Erythroblast (primary cell): ENCODE data around the gene ZNF592.

Experiments
- DNase-seq, 2 experiments: peaks; one replicate each; lab custom pipeline; 2025; lab: John Stamatoyannopoulos, UW
- GATA1 ChIP-seq: IDR thresholded peaks from 2 replicates; pipeline ENCODE4 v1.6.1; 2011; ENCODE audit warnings: low read depth, mild to moderate bottlenecking, control low read depth, low read length, moderate library complexity
- POLR2A ChIP-seq: IDR thresholded peaks from 2 replicates; pipeline ENCODE4 v1.6.1; 2011; ENCODE audit warnings: mild to moderate bottlenecking, low read length

The ZNF592 gene

DNA sequence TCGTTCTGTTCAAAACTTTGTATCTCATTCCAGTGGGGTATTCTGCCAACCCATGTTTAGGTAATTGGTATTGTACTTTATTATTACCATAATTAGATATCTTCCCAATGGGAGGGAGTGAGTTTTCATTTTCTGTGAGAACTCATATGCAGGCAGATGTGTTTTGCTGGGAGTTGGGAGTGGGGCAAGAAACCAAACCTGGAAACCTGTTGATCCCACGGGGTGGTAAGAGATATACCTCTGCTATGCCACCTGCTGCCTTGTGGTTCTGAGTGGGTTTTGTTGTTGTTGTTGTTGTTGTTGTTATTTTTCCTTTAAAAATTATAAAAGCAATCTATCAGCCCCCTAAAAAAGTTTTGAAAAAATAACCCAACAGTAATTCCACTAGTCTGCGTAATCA is 32.1 kb downstream of the ZNF592 start:
- TF ChIP-seq POLR2A (no peak), GATA1 (no peak)
- DNase-seq: no peak

DNA sequence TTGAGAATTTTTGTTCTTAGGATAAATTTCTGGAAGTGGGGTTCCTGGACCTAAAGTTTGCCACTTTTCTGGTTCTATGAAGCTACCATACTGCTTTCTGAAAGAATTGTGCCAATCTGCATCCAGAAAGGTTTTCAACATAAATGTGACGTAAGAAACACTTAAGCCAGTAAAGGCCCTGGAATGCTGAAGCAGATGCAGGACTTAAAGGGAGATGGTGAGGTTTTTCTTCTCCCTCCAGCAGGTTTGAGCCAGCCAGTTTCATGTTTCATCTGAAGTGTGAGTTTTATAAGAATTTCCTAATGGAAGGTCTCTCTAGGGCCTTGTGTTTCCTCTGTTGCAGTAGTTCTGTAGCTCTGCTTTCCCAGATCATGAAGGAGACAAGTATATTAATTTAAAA is 33.1 kb downstream of the ZNF592 start:
- no peak for DNase-seq
- TF ChIP-seq GATA1 (no peak), POLR2A (no peak)

DNA sequence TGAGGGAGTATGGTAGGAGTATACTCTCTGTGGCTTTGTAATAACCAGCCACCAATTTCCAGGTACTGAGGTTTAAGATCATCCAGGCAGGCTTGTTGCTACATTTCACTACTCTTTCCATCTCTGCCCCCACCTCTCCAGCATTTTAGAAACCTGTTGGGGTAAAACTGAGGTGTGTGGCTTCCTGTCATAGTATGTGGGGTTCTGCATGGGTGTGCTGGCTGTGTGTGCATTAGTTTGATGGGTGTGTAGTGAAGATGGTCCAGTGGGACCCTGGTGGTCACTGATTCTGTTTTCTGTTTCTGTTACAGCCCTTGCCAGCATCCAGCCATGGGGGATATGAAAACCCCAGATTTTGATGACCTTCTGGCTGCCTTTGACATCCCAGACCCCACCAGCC is 34.0 kb downstream of the ZNF592 start:
- TF ChIP-seq GATA1 (no peak), POLR2A (no peak)

DNA sequence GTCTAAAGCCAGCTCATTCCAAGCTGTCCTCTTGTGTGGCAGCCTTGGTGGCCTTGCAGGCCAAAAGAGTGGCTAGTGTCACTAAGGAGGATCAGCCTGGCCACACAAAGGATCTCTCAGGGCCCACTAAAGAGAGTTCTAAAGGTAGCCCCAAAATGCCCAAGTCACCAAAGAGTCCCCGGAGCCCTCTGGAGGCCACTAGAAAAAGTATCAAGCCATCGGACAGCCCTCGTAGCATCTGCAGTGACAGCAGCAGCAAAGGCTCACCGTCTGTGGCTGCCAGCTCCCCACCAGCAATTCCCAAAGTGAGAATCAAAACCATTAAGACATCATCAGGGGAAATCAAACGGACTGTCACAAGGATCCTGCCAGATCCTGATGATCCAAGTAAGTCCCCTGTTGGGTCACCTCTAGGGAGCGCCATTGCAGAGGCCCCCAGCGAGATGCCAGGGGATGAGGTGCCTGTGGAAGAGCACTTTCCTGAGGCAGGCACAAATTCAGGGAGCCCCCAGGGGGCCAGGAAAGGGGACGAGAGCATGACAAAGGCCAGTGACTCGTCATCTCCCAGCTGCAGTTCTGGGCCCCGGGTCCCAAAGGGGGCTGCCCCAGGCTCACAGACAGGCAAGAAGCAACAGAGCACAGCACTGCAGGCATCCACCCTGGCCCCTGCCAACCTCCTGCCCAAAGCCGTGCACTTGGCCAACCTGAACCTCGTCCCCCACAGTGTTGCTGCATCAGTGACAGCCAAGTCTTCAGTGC is 35.3 kb downstream of the ZNF592 start:
- no peak for TF ChIP-seq GATA1
- TF ChIP-seq POLR2A: no peak
- DNase-seq: no peak

More for the DNA sequence above, 34.0 kb downstream of the ZNF592 start:
- DNase-seq: no peak

DNA sequence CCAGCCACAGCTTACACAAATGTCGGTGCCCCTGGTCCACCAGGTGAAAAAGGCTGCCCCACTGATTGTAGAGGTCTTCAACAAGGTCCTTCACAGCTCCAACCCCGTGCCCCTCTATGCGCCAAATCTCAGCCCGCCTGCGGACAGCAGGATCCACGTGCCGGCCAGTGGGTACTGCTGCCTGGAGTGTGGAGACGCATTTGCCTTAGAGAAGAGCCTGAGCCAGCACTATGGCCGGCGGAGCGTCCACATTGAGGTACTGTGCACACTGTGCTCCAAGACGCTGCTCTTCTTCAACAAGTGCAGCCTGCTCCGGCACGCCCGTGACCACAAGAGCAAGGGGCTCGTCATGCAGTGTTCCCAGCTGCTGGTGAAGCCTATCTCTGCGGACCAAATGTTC is 35.9 kb downstream of the ZNF592 start:
- DNase-seq: no peak
- TF ChIP-seq GATA1: no peak
- no peak for TF ChIP-seq POLR2A

DNA sequence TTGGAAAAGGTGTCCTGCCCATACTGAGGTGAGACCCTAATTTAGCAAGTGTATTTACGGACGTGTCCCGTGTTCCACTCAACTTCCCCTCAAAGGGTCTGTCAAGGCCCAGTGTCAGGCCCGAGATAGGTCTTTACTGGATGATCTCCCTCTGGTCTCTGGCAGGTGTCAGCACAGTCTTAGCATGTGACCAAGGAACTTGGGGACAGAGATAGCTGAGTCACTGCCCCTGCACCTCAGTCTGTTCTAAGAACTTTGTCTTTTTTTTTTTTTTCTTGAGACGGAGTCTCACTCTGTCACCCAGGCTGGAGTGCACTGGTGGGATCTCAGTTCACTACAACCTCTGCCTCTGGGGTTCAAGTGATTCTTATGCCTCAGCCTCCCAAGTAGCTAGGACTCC is 36.7 kb downstream of the ZNF592 start:
- DNase-seq: no peak
- TF ChIP-seq POLR2A (no peak), GATA1 (no peak)

DNA sequence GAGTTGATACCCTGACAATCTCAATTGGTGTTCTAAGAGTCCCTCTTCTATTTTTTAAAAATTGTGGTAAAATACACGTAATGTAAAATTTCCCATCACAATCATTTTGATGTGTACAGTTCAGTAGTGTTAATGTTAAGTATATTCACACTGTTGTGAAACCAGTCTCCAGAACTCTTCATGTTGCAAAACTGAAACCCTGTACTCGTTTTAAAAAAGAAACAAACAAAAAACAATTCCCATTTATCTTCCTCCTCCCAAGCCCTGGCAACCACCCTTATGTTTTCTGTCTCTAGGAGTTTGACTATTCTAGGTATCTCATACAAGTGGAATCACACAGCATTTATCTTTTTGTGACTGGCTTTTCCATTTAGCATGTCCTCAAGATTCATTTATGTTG is 40.1 kb downstream of the ZNF592 start:
- no peak for DNase-seq
- TF ChIP-seq GATA1: no peak
- no peak for TF ChIP-seq POLR2A

DNA sequence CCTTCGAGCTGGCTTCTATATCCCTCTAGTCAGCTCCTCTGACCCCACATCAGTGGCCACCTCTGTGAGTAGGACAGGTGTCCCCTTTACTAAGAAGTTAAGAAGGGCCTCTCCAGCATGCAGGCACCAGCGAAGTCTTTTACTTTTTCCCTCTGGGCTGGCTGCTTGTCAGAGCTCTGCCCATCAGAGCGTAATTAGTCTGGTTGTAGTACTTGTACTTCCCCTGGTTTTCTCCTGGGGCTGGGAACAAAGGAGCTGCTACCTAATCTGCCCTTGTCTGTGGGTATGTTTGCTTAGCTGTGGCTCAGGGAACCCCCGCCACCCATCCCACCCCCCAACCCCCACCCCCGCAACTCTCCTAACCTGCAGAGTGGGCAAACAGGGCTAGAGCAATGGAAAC is 41.4 kb downstream of the ZNF592 start:
- TF ChIP-seq GATA1 (no peak), POLR2A (no peak)
- no peak for DNase-seq

DNA sequence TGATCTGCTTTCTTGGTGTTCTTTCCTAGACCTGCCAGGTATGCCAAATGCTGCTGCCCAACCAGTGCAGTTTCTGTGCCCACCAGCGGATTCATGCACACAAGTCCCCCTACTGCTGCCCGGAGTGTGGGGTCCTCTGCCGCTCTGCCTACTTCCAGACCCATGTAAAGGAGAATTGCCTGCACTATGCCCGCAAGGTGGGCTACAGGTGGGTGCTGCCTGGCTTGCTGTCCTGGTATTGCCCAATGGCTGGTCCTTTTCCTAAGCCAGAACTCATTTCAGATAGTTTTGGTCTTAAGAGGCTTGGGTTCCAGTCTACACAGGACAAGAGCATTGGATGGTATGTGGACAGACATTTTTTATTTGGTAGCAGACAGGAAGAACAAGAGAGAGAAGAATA is 42.3 kb downstream of the ZNF592 start:
- DNase-seq: no peak
- TF ChIP-seq GATA1 (no peak), POLR2A (no peak)

DNA sequence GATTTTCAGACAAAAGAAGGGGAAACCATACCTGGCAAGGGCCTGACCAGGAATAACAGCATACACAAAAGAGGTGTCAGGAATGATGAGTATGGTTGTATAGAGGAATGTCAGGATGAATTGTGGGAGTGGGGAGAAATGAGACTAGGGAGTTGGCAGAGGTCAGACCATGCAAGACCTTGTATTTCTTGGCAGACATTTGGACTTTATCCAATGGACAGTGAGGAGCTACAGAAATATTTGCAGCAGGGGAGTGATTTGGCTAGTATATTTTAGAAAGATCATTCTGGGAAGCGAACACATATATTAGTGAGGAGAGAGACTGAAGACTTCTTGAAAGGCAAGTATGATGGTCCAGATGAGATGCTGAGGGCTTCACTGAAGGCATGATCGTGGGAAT is 43.4 kb downstream of the ZNF592 start:
- TF ChIP-seq GATA1: no peak
- TF ChIP-seq POLR2A: no peak
- DNase-seq: no peak

DNA sequence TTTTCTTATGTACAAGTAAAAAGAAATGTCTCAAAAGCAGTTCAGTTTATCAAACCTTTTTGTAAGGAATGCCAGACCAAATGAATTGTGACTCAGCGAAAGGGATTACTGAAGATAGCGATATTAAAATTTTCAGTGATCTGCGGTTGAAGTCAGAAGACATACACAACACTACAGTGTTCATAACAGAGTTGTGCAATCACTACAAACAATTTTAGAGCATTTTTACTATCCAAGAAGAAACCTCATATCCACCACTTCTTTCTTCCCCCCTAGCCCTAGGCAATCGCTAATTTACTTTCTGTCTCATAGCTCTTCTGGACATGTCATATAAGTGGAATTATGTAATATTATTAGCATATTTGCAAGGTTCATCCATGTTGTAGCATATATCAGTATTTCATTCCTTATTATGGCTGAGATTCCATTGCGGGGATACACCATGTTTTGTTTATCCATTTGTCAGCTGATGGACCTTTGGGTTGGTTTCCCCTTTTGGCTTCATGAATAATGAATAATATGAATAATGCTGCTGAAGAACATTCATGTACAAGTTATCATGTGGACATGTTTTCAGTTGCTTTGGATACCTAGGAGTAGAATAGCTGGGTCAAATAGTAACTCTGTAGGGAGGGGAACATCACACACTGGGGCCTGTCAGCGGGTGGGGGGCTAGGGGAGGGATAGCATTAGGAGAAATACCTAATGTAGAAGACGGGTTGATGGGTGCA is 45.2 kb downstream of the ZNF592 start:
- TF ChIP-seq POLR2A: no peak
- TF ChIP-seq GATA1: no peak

DNA sequence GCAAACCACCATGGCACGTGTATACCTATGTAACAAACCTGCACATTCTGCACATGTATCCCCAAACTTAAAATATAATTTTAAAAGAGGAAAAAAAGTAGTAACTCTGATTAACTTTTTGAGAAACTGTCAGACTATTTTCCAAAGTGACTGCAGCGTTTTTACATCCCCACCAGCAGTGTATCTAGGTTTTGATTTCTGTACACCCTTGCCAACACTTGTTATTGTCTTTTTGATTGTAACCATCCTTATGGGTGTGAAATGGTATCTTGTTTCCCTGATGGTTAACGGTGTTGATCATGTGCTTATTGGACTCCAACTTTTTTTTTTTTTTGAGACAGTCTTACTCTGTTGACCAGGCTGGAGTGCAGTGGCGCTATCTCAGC is 45.8 kb downstream of the ZNF592 start:
- TF ChIP-seq POLR2A (no peak), GATA1 (no peak)
- no peak for DNase-seq

More for the DNA sequence above, 45.2 kb downstream of the ZNF592 start:
- DNase-seq: no peak

DNA sequence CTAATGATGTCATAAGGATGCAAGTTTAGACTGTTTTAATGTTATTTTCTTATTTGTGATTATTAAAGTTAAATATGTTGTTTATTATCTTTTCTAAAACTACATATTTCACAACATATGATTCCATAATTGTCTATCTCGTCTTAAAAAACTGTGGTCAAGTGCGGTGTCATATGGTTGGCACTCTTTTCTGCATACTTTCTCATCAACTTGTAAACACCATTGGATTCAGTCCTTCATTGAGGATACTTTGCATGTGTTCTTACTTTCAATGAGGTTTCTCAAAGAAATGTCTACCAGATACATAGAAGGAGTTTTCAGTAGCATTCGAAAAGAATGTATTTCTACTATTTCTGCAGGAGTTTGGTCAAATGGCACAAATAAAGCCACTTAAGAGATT is 46.8 kb downstream of the ZNF592 start:
- TF ChIP-seq POLR2A (no peak), GATA1 (no peak)
- DNase-seq: no peak

DNA sequence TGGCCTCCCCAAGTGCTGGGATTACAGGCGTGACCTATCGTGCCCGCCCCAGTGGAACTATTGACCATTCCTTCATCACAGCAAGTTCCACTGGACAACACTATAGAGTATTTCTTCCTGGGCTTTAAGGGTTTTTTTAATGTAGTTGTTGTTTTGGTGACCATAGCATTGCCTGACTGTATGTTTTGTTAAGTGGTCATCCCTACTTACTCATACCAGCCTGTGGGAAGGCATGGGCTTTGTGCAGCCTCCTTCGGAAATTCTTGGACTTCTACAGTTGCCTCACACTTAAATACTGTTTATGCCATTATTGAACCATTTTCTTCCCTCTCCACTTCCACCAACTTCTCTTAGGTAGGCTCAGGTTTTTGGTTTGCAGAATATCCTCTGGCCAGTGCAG is 48.8 kb downstream of the ZNF592 start:
- DNase-seq: no peak
- TF ChIP-seq POLR2A (no peak), GATA1 (no peak)

DNA sequence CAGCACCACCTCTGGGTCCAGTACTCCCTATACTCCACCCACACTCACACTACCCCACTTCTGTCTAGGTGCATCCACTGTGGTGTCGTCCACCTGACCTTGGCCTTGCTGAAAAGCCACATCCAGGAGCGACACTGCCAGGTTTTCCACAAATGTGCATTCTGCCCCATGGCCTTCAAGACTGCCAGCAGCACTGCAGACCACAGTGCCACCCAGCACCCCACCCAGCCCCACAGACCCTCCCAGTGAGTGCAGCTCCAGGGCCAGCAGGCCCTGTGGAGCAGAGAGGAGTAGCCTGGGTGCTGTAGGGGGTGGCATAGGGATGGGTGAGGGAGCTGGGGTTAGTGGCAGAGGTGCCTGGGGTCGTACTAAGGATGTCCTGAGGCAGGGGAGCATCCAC is 49.4 kb downstream of the ZNF592 start:
- TF ChIP-seq GATA1 (no peak), POLR2A (no peak)
- DNase-seq: no peak

DNA sequence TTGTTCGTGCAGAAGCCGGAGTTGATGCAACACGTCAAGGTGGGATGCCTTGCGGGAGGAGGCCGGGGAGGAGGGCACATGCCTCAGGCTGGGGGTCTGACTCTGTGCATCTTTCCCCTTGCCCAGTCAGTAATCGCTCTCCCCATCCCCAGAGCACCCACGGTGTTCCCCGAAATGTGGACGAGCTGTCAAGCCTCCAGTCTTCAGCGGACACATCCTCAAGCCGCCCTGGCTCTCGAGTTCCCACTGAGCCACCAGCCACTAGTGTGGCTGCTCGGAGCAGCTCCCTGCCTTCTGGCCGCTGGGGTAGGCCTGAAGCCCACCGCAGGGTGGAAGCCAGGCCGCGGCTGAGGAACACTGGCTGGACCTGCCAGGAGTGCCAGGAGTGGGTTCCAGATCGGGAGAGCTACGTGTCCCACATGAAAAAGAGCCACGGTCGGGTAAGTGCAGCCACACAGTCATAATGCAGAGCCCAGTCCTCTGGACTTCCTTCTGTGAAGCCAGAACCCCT is 50.1 kb downstream of the ZNF592 start:
- TF ChIP-seq GATA1: no peak
- TF ChIP-seq POLR2A: no peak
- no peak for DNase-seq
